IMR-90 (cell line): Measurements from ENCODE around the gene CREB5. TPM values are rescaled to one million over a fixed set of nuclear protein-coding genes. Genes with fewer than 3 reads are reported as not detected.
A peak's percentile ranks its signal among the peaks of the same experiment; 100 is the strongest.

ENCODE experiments used
- ATAC-seq: fragments of 200-7000 bp; cut with Tn5 transposase; 2 replicates; pipeline ENCODE4 v1.9.1; 2020; ENCODE audit warnings: low read depth, mild to moderate bottlenecking, moderate library complexity
- BruUV-seq: library from RNA; stranded (reverse); fragments of 400-500 nt; replicated peaks from 2 replicates; lab custom pipeline; 2021; lab: Mats Ljungman, UMichigan
- CTCF ChIA-PET: fragments of 300-600 bp; formaldehyde crosslinking; extraction: SDS; loops from one replicate; lab custom pipeline; 2021; ENCODE audit warnings: antibody characterized with exemption; lab: Yijun Ruan, JAX
- POLR2A ChIA-PET: fragments of 300-600 bp; sonication (Branson Sonifier 250); formaldehyde crosslinking; loops from one replicate; lab custom pipeline; 2022; ENCODE audit warnings: antibody characterized with exemption; ENCODE audit not compliant: unreplicated experiment; lab: Charles Lee
- DNase-seq: peaks from one replicate; pipeline ENCODE4 v3.0.0; 2013
- H2AFZ ChIP-seq: replicated peaks from 2 replicates; pipeline ENCODE3; 2013; ENCODE audit warnings: low read length, mild to moderate bottlenecking; ENCODE audit not compliant: poor library complexity
- H2AK5ac ChIP-seq: 2 replicates; pipeline ENCODE4 v1.6.1; 2013; ENCODE audit warnings: low read depth, low read length, inconsistent platforms
- H2AK9ac ChIP-seq: replicated peaks from 2 replicates; pipeline ENCODE3; 2013; ENCODE audit warnings: mild to moderate bottlenecking, low read depth, low read length, moderate library complexity; ENCODE audit not compliant: poor library complexity
- H2BK120ac ChIP-seq: 2 replicates; pipeline ENCODE4 v1.6.1; 2013; ENCODE audit warnings: low read depth, low read length, inconsistent platforms
- H2BK15ac ChIP-seq: 3 replicates; pipeline ENCODE4 v1.6.1; 2013; ENCODE audit warnings: low read depth, low read length, inconsistent platforms
- H2BK20ac ChIP-seq: 2 replicates; pipeline ENCODE4 v1.6.1; 2013; ENCODE audit warnings: low read depth, mild to moderate bottlenecking, inconsistent platforms, low read length, moderate library complexity
- H2BK5ac ChIP-seq: 2 replicates; pipeline ENCODE4 v1.6.1; 2013; ENCODE audit warnings: mild to moderate bottlenecking, low read depth, low read length, inconsistent platforms; ENCODE audit not compliant: poor library complexity, severe bottlenecking
- H3K14ac ChIP-seq: replicated peaks from 2 replicates; pipeline ENCODE4 v1.6.1; 2013; ENCODE audit warnings: low read depth, low read length, inconsistent platforms
- H3K18ac ChIP-seq: 2 replicates; pipeline ENCODE4 v1.6.1; 2013; ENCODE audit warnings: low read depth, low read length, control low read depth
- H3K23ac ChIP-seq: 2 replicates; pipeline ENCODE4 v1.6.1; 2013; ENCODE audit warnings: low read depth, low read length, inconsistent platforms
- H3K27ac ChIP-seq: 2 replicates; pipeline ENCODE4 v1.5.1; 2013; ENCODE audit warnings: mild to moderate bottlenecking, control low read depth, low read length; ENCODE audit not compliant: insufficient read depth
- H3K27me3 ChIP-seq: 2 replicates; pipeline ENCODE4 v1.6.1; 2013; ENCODE audit warnings: low read length; ENCODE audit not compliant: control insufficient read depth, insufficient read depth
- H3K36me3 ChIP-seq: 2 replicates; pipeline ENCODE4 v1.6.1; 2013; ENCODE audit warnings: low read length, mixed read lengths; ENCODE audit not compliant: control insufficient read depth, insufficient read depth
- H3K4ac ChIP-seq: 2 replicates; pipeline ENCODE4 v1.6.1; 2013; ENCODE audit warnings: low read depth, low read length, inconsistent platforms
- H3K4me1 ChIP-seq: 2 replicates; pipeline ENCODE4 v1.6.1; 2013; ENCODE audit warnings: low read length, mixed read lengths; ENCODE audit not compliant: control insufficient read depth, insufficient read depth
- H3K4me2 ChIP-seq: 2 replicates; pipeline ENCODE4 v1.6.1; 2013; ENCODE audit warnings: low read depth, mild to moderate bottlenecking, control low read depth, low read length, moderate library complexity
- H3K4me3 ChIP-seq: 2 replicates; pipeline ENCODE4 v1.5.1; 2013; ENCODE audit warnings: low read depth, mild to moderate bottlenecking, control low read depth, low read length, moderate library complexity; ENCODE audit not compliant: insufficient read depth
- H3K56ac ChIP-seq: 2 replicates; pipeline ENCODE4 v1.6.1; 2013; ENCODE audit warnings: low read length, inconsistent platforms; ENCODE audit not compliant: insufficient read depth; ENCODE audit errors: extremely low read depth
- H3K79me1 ChIP-seq, 2 experiments: 2 replicates each; pipeline ENCODE4 v1.6.1; 2013; ENCODE audit warnings: low read length in 2 of 2, inconsistent platforms in 1 of 2, low read depth in 1 of 2
- H3K9ac ChIP-seq: 2 replicates; pipeline ENCODE4 v1.6.1; 2013; ENCODE audit warnings: low read depth, low read length, control low read depth
- H3K9me1 ChIP-seq: 2 replicates; pipeline ENCODE4 v1.6.1; 2013; ENCODE audit warnings: low read length, inconsistent platforms; ENCODE audit not compliant: insufficient read depth
- H3K9me3 ChIP-seq: 2 replicates; pipeline ENCODE4 v1.6.1; 2013; ENCODE audit warnings: low read length; ENCODE audit not compliant: control insufficient read depth, insufficient read depth
- H4K20me1 ChIP-seq: 2 replicates; pipeline ENCODE4 v1.6.1; 2013; ENCODE audit warnings: low read length, inconsistent platforms; ENCODE audit not compliant: insufficient read depth
- H4K5ac ChIP-seq: 2 replicates; pipeline ENCODE4 v1.6.1; 2013; ENCODE audit warnings: mild to moderate bottlenecking, low read depth, low read length, control low read depth
- H4K8ac ChIP-seq, 2 experiments: 2 replicates each; pipeline ENCODE4 v1.6.1; 2013; ENCODE audit warnings: low read depth in 2 of 2, low read length in 2 of 2, control low read depth in 1 of 2, inconsistent platforms in 1 of 2
- H4K91ac ChIP-seq: 2 replicates; pipeline ENCODE4 v1.6.1; 2013; ENCODE audit warnings: low read depth, low read length, inconsistent platforms; ENCODE audit not compliant: insufficient read depth
- CHD1 ChIP-seq: IDR thresholded peaks from 2 replicates; pipeline ENCODE4 v1.6.1; 2012; ENCODE audit warnings: low read depth, low read length, improper control_type of control experiment
- ELK1 ChIP-seq: fragments of 150-350 bp; IDR thresholded peaks from 2 replicates; pipeline ENCODE4 v1.6.1; 2016; ENCODE audit warnings: low read depth, mild to moderate bottlenecking, low read length, moderate library complexity, borderline replicate concordance
- MXI1 ChIP-seq: IDR thresholded peaks from 2 replicates; pipeline ENCODE4 v1.6.1; 2012; ENCODE audit warnings: low read depth, mild to moderate bottlenecking, low read length, moderate library complexity, borderline replicate concordance
- POLR2A ChIP-seq: IDR thresholded peaks from 2 replicates; pipeline ENCODE4 v1.6.1; 2012; ENCODE audit warnings: mild to moderate bottlenecking, low read depth, low read length
- WGBS, 2 experiments: methylation state at CpG; one replicate each; pipeline versions ENCODE4 v1.1.5 to v1.1.7; 2013; ENCODE audit warnings: missing lambda C conversion rate in 2 of 2; ENCODE audit not compliant: insufficient read length in 1 of 2; ENCODE audit errors: extremely low coverage in 2 of 2; 5-methylcytosine and 5-hydroxymethylcytosine counted together
- dilution Hi-C: fragments of 300-500 bp; cut with HindIII; formaldehyde crosslinking; loops from one replicate; pipeline ENCODE4 v1.14.3; 2018; ENCODE audit warnings: low sequenced_read_pairs; ENCODE audit not compliant: unreplicated experiment
- in situ Hi-C: fragments of 300-500 bp; cut with MboI; formaldehyde crosslinking; loops from 3 replicates; pipeline ENCODE4 v1.14.3; 2019; ENCODE audit warnings: low sequenced_read_pairs, inconsistent platforms, mixed read lengths
- intact Hi-C: fragments of 100-400 bp; cut with micrococcal nuclease; formaldehyde crosslinking; loops from 2 replicates; pipeline ENCODE4 v1.10.0; 2022
- polyA plus RNA-seq, 3 experiments: library from polyadenylated mRNA; depleted of rRNA; stranded (reverse); fragments of >200 nt; gene quantifications; 2 replicates each; pipeline ENCODE4 v1.2.3, GENCODE V29; 2012; ENCODE audit warnings: low replicate concordance in 1 of 3
- total RNA-seq: library from RNA; depleted of rRNA; stranded (reverse); fragments of >200 nt; gene quantifications from 2 replicates; pipeline ENCODE4 v1.2.3, GENCODE V29; 2012

The CREB5 gene
- total and polyA plus RNA-seq, 2 of the 4 experiments (the other 2 are of a cell fraction), result 7.3 to 13.1 TPM

DNA sequence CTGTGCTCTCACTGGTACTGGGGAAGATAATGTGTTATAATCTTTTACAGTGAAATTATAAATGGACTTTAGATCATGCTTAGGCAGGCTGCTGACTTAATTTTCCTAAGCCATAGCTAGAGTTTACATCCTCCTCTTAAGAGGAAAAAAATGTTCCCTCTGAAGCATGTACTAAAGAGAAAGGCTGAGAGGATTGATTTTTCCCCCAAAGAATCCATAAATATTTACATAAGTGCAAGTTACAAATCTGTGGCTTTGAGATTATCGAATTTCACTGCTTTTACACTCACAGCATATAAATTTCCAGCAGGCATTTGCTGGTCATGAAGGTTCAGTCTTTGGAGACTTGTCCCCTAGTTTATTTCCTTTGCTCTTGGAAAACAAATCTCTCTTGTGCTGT, 43.7 kb downstream of the CREB5 start:
- Histone ChIP-seq H4K91ac (no peak overlapping the region), H3K9me1 (no peaks in the 10 kb centered on the region), H2BK20ac (no peak overlapping the region), H3K56ac (no peak overlapping the region), H3K79me1 (no peaks in the 10 kb centered on the region), H3K4me3 (no peak overlapping the region), H3K18ac (peak overlapping the region; percentile 51; the same call in 1 of the 2 replicates), H2BK120ac (peak overlapping the region; percentile 53; the same call in 1 of the 2 replicates), H3K23ac (no peak overlapping the region), H3K9me3 (no peaks in the 10 kb centered on the region), H2BK5ac (no peak overlapping the region), H2AFZ (no peak overlapping the region), H2AK5ac (no peak overlapping the region), H3K14ac (no peak overlapping the region), H3K36me3 (no peaks in the 10 kb centered on the region), H4K5ac (peak overlapping the region; percentile 28; the same call in 1 of the 2 replicates), H3K4ac (peak overlapping the region; percentile 33; the same call in 1 of the 2 replicates), H3K9ac (peak overlapping the region; percentile 45; the same call in 1 of the 2 replicates), H2BK15ac (0 out of 3 replicates have a peak overlapping the region, but pooled peaks have one; percentile 1), H3K4me1 (peaks cover 10% of the 10 kb centered on the region), H4K20me1 (no peaks in the 10 kb centered on the region), H2AK9ac (no peak overlapping the region), H4K8ac (peak overlapping the region in 1 of 2 experiments; percentile 47; a peak in 2 of 4 replicates), H3K27me3 (no peaks in the 10 kb centered on the region), H3K4me2 (peak overlapping the region; percentile 57; the same call in 1 of the 2 replicates), H3K27ac (peak overlapping the region; percentile 83; the same call in 1 of the 2 replicates)
- CTCF ChIA-PET, result no interaction called here
- in situ Hi-C loops, result no loop called here
- WGBS, 2 experiments, result no CpG with 5 or more reads among the region's 1 CpG
- dilution Hi-C loops, result no loop called here
- no TSS peak for BruUV-seq
- DNase-seq, result peak; percentile 78
- POLR2A ChIA-PET, result no interaction called here
- no peak for TF ChIP-seq MXI1
- TF ChIP-seq ELK1, result no peak
- no peak for TF ChIP-seq POLR2A
- no peak for TF ChIP-seq CHD1
- intact Hi-C loops, result loop anchor here (1.0 kb wide), 1 partner anchor 26 kb away; no protein-coding TSS in a partner anchor
- peak; percentile 96 for ATAC-seq
